ENCODE data around the gene SDK1.

DNA sequence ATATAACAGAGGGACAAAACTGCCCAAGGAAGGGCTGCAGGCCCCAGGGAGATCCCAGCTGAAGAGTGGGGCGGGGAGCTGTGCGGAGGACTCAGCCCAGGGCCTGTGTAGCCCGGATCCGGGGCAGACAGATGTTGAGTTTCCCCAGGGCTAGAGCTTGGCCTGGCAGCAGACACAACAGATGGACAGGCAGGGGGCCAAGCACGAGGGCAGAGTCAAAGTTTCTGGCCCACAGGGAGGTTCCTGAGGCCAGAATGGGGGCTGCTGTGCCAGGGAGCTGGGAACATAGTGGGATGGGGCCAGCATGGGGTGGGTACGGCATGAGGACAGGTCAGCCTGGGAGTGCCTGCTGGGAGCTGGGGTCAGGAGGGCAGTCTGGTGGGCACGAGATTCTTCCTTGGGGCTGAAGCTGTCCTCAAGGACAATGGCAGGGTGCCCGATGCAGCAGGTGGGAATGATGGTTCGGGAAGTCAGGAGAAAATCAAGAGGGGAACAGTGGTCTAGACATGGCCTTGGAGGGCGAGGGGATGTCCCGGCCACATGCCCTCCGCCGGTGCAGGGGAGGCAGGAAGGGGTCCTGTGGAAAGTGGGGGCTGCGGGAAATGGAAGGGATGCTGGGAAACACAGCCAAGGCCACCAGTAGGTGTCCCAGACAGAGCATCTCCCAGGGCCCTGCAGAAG lies 862.0 kb downstream of the SDK1 start:
- TF ChIP-seq, protein P1, sequence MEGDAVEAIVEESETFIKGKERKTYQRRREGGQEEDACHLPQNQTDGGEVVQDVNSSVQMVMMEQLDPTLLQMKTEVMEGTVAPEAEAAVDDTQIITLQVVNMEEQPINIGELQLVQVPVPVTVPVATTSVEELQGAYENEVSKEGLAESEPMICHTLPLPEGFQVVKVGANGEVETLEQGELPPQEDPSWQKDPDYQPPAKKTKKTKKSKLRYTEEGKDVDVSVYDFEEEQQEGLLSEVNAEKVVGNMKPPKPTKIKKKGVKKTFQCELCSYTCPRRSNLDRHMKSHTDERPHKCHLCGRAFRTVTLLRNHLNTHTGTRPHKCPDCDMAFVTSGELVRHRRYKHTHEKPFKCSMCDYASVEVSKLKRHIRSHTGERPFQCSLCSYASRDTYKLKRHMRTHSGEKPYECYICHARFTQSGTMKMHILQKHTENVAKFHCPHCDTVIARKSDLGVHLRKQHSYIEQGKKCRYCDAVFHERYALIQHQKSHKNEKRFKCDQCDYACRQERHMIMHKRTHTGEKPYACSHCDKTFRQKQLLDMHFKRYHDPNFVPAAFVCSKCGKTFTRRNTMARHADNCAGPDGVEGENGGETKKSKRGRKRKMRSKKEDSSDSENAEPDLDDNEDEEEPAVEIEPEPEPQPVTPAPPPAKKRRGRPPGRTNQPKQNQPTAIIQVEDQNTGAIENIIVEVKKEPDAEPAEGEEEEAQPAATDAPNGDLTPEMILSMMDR (conservative IDR thresholded peaks at IDR 0.05; ENCODE audit: low read length) = no peak
- no peak for TF ChIP-seq EZH2phosphoT487 (IDR thresholded peaks at IDR 0.05; ENCODE audit: borderline replicate concordance, low read depth, low read length)

All from OCI-LY7 (cell line).